Trophoblast cell (in vitro differentiated cells and primary cell): ENCODE data around the gene KLF15.
A peak's percentile ranks its signal among the peaks of the same experiment; 100 is the strongest.

Source experiments
- DNase-seq, 2 donors: peaks; one replicate each; pipeline ENCODE4 v3.0.0-alpha.2; 2016
- H2AFZ ChIP-seq: 2 replicates; pipeline ENCODE4 v1.6.1; 2013; ENCODE audit warnings: low read length, moderate library complexity, mild to moderate bottlenecking; ENCODE audit not compliant: insufficient read depth, poor library complexity
- H2AK5ac ChIP-seq: 2 replicates; pipeline ENCODE4 v1.6.1; 2013; ENCODE audit warnings: mild to moderate bottlenecking, low read length
- H2BK120ac ChIP-seq: 2 replicates; pipeline ENCODE4 v1.6.1; 2013; ENCODE audit warnings: low read length, mild to moderate bottlenecking, moderate library complexity; ENCODE audit not compliant: insufficient read depth, poor library complexity
- H2BK12ac ChIP-seq: 2 replicates; pipeline ENCODE4 v1.6.1; 2013; ENCODE audit warnings: mild to moderate bottlenecking, low read length, moderate library complexity
- H2BK5ac ChIP-seq: 2 replicates; pipeline ENCODE4 v1.6.1; 2013; ENCODE audit warnings: low read length, low read depth, moderate library complexity, mild to moderate bottlenecking; ENCODE audit not compliant: poor library complexity
- H3K14ac ChIP-seq: 2 replicates; pipeline ENCODE4 v1.6.1; 2013; ENCODE audit warnings: mild to moderate bottlenecking, low read length
- H3K18ac ChIP-seq: 2 replicates; pipeline ENCODE4 v1.6.1; 2013; ENCODE audit warnings: mild to moderate bottlenecking, low read length
- H3K23ac ChIP-seq: 2 replicates; pipeline ENCODE4 v1.6.1; 2013; ENCODE audit warnings: low read length
- H3K27ac ChIP-seq: 2 replicates; pipeline ENCODE4 v1.5.1; 2013; ENCODE audit warnings: low read depth, mild to moderate bottlenecking, inconsistent platforms, low read length, moderate library complexity
- H3K27me3 ChIP-seq: 2 replicates; pipeline ENCODE4 v1.6.1; 2013; ENCODE audit warnings: inconsistent platforms, mild to moderate bottlenecking, low read length, moderate library complexity; ENCODE audit not compliant: insufficient read depth
- H3K36me3 ChIP-seq, 2 experiments: 1 replicate in 1 of 2; 2 replicates in 1 of 2; pipeline ENCODE4 v1.6.1; 2013; ENCODE audit warnings: low read length in 2 of 2, mild to moderate bottlenecking in 2 of 2, moderate library complexity in 1 of 2; ENCODE audit not compliant: insufficient read depth in 2 of 2, control insufficient read depth in 1 of 2
- H3K4ac ChIP-seq: 2 replicates; pipeline ENCODE4 v1.6.1; 2013; ENCODE audit warnings: low read depth, mild to moderate bottlenecking, low read length, moderate library complexity
- H3K4me1 ChIP-seq, 2 experiments: 1 replicate in 1 of 2; 2 replicates in 1 of 2; pipeline ENCODE4 v1.6.1; 2013; ENCODE audit warnings: low read length in 2 of 2, mild to moderate bottlenecking in 2 of 2, moderate library complexity in 1 of 2; ENCODE audit not compliant: insufficient read depth in 2 of 2, control insufficient read depth in 1 of 2
- H3K4me2 ChIP-seq: 2 replicates; pipeline ENCODE4 v1.6.1; 2013; ENCODE audit warnings: inconsistent platforms, mild to moderate bottlenecking, low read length, moderate library complexity
- H3K4me3 ChIP-seq: 2 replicates; pipeline ENCODE4 v1.5.1; 2013; ENCODE audit warnings: mild to moderate bottlenecking, low read depth, low read length, inconsistent platforms
- H3K79me1 ChIP-seq: one replicate; pipeline ENCODE4 v1.6.1; 2013; ENCODE audit warnings: low read length
- H3K79me2 ChIP-seq: 2 replicates; pipeline ENCODE4 v1.6.1; 2013; ENCODE audit warnings: low read length, mild to moderate bottlenecking; ENCODE audit not compliant: control insufficient read depth, insufficient read depth, poor library complexity
- H3K9ac ChIP-seq: 2 replicates; pipeline ENCODE4 v1.6.1; 2013; ENCODE audit warnings: mild to moderate bottlenecking, low read length
- H3K9me3 ChIP-seq: 2 replicates; pipeline ENCODE4 v1.6.1; 2013; ENCODE audit warnings: low read depth, mild to moderate bottlenecking, control low read depth, inconsistent platforms, low read length; ENCODE audit not compliant: insufficient read depth
- H4K12ac ChIP-seq: 2 replicates; pipeline ENCODE4 v1.6.1; 2013; ENCODE audit warnings: low read depth, mild to moderate bottlenecking, low read length, moderate library complexity
- H4K8ac ChIP-seq: 2 replicates; pipeline ENCODE4 v1.6.1; 2013; ENCODE audit warnings: low read depth, mild to moderate bottlenecking, low read length, moderate library complexity
- H4K91ac ChIP-seq: one replicate; pipeline ENCODE4 v1.6.1; 2013; ENCODE audit warnings: low read depth, mild to moderate bottlenecking, low read length, moderate library complexity
- WGBS: extraction: QIAGEN DNeasy Blood & Tissue Kit; methylation state at CpG from one replicate; pipeline ENCODE4 v1.1.7; 2013; ENCODE audit warnings: missing lambda C conversion rate; ENCODE audit not compliant: insufficient read length, insufficient coverage; ENCODE audit errors: extremely low coverage; 5-methylcytosine and 5-hydroxymethylcytosine counted together

Gene KLF15

DNA sequence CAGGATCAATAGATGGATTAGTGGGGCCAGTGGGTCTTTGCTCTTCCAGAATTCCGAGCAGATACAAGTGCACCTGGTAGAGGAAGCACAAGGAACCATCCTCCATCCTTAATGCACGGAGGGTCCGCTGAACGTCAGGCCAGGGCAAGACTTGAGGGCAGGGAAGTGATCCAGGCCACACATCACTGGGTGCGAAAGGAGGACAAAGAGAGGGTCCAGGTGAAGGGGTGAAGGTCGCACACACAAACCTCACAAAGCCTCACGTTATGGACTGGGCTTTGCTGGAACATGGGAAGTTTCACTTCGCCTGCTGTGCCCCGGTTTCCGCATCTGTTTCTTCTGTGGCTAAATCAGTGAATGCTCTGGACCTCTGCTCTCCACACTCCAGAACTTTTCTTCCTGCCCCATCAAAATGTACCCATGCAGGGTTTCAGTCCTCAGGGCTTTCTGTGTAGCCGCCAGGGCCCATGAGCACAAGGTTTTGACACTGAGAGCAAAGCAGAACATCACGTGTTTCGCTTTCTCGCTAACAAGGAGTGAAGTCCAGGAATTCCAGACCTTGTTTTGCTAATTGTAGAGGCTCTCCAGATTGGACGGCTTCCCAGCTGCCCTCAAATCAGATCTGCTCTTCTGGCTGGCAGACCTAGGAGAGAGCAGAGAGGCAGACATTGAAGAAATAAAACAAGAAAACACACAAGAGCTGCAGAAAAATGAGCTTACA, 56.3 kb downstream of the KLF15 start:
- H4K12ac ChIP-seq: no peak overlapping the region
- no peaks in the 10 kb centered on the region for H3K79me2 ChIP-seq
- H3K9me3 ChIP-seq: peaks cover 4% of the 10 kb centered on the region
- no peaks in the 10 kb centered on the region for H3K27me3 ChIP-seq
- H3K9ac ChIP-seq: no peak overlapping the region
- no peak overlapping the region for H3K27ac ChIP-seq
- no peaks in the 10 kb centered on the region for H3K79me1 ChIP-seq
- H4K91ac ChIP-seq: no peak overlapping the region
- H2BK120ac ChIP-seq: no peak overlapping the region
- H3K4me1 ChIP-seq: no peaks in the 10 kb centered on the region
- no peak overlapping the region for H3K4ac ChIP-seq
- H2BK5ac ChIP-seq: no peak overlapping the region
- H3K4me3 ChIP-seq: no peak overlapping the region
- no peak overlapping the region for H3K4me2 ChIP-seq
- DNase-seq: peak in 1 of 2 donors; percentile 28
- H2AK5ac ChIP-seq: no peak overlapping the region
- no peak overlapping the region for H3K23ac ChIP-seq
- no peak overlapping the region for H4K8ac ChIP-seq
- H3K14ac ChIP-seq: no peak overlapping the region
- no peak overlapping the region for H2BK12ac ChIP-seq
- no peak overlapping the region for H3K18ac ChIP-seq
- H3K36me3 ChIP-seq: no peaks in the 10 kb centered on the region
- no peak overlapping the region for H2AFZ ChIP-seq
- no CpG with 5 or more reads among the region's 15 CpGs for WGBS

DNA sequence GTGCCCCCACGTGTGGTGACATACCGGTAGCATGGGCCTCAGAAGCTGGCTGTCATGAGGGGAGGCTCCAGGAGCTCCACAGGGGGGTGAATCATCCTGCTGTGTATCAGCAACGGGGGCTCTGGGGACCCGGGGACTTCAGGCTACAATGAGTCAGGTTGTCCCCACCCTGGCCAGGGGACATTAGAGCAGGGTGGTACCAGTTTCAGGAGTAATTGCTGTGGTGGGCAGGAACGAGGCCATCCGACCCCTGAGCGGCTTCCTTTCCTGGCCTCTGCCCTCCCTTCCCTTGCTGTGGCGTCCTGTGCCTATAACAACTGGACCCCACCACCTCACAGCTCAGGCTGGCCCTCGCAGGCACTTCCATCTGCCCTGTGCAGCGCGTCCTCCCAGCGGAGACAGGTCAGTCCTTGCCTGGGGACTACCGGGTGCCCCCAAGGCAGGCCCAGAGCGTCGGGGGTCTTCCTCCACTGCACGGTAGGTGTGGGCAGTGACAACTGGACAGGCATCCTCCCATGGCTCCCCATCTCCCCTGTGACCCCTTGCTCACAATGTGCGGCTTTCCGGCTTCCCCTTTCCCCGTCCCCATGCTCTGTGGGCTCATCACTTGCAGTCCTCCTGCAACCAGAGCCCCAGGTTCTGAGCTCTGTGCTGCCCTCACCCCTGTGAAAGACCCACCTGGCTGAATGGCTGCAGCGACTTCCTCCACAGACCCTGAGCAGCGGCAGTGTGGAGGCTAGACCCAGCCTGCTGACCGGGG, 57.0 kb downstream of the KLF15 start:
- no peak overlapping the region for H3K4me3 ChIP-seq
- H3K18ac ChIP-seq: no peak overlapping the region
- no peak overlapping the region for H4K12ac ChIP-seq
- H3K9me3 ChIP-seq: peaks cover 2% of the 10 kb centered on the region
- no peak overlapping the region for H4K8ac ChIP-seq
- no peak overlapping the region for H2BK120ac ChIP-seq
- no peaks in the 10 kb centered on the region for H3K36me3 ChIP-seq
- no peak overlapping the region for H4K91ac ChIP-seq
- H3K4me2 ChIP-seq: no peak overlapping the region
- H2AFZ ChIP-seq: no peak overlapping the region
- no peak overlapping the region for H2AK5ac ChIP-seq
- no peaks in the 10 kb centered on the region for H3K79me2 ChIP-seq
- H3K14ac ChIP-seq: no peak overlapping the region
- H3K4ac ChIP-seq: no peak overlapping the region
- no peak overlapping the region for H2BK5ac ChIP-seq
- H3K9ac ChIP-seq: no peak overlapping the region
- no peak overlapping the region for H3K23ac ChIP-seq
- H3K27ac ChIP-seq: no peak overlapping the region
- DNase-seq: no peak
- no peaks in the 10 kb centered on the region for H3K79me1 ChIP-seq
- H3K4me1 ChIP-seq: no peaks in the 10 kb centered on the region
- WGBS: no CpG with 5 or more reads among the region's 22 CpGs
- no peak overlapping the region for H2BK12ac ChIP-seq
- no peaks in the 10 kb centered on the region for H3K27me3 ChIP-seq

DNA sequence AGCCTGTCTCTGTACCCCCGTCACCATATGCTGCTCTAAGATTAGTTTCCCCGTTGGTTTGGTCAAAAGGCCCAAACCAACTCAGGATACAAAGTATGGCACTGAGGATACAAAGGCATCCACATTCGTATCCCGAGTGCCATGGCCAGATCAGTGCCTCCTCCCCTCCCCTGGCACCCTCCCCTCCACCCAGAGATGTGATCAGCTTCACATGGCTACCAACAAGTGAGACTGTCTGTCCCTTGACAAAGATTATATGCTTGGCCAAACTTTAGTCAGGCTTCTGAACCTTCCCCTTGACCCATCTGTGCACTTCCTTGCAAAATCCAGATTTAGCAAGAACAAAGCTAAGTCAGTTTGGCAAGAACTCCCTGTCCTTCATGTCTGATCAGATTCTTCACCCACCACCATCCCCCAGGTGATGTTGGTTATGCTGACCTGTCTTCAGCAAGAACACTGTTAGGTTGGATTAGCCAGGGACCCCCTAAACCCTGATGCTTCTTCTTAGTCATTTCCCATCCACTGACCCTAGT, 61.7 kb downstream of the KLF15 start:
- Histone ChIP-seq H2BK120ac (no peak overlapping the region), H3K27ac (no peak overlapping the region), H3K14ac (no peak overlapping the region), H2AK5ac (no peak overlapping the region), H3K4me1 (no peaks in the 10 kb centered on the region), H3K79me1 (no peaks in the 10 kb centered on the region), H4K91ac (no peak overlapping the region), H3K4ac (no peak overlapping the region), H3K27me3 (no peaks in the 10 kb centered on the region), H2BK5ac (no peak overlapping the region), H3K23ac (no peak overlapping the region), H3K4me2 (no peak overlapping the region), H4K12ac (no peak overlapping the region), H4K8ac (no peak overlapping the region), H2AFZ (no peak overlapping the region), H2BK12ac (no peak overlapping the region), H3K4me3 (no peak overlapping the region), H3K79me2 (no peaks in the 10 kb centered on the region), H3K9ac (no peak overlapping the region), H3K9me3 (no peaks in the 10 kb centered on the region), H3K18ac (no peak overlapping the region), H3K36me3 (no peaks in the 10 kb centered on the region)
- DNase-seq: no peak
- WGBS: no CpG with 5 or more reads among the region's 4 CpGs

DNA sequence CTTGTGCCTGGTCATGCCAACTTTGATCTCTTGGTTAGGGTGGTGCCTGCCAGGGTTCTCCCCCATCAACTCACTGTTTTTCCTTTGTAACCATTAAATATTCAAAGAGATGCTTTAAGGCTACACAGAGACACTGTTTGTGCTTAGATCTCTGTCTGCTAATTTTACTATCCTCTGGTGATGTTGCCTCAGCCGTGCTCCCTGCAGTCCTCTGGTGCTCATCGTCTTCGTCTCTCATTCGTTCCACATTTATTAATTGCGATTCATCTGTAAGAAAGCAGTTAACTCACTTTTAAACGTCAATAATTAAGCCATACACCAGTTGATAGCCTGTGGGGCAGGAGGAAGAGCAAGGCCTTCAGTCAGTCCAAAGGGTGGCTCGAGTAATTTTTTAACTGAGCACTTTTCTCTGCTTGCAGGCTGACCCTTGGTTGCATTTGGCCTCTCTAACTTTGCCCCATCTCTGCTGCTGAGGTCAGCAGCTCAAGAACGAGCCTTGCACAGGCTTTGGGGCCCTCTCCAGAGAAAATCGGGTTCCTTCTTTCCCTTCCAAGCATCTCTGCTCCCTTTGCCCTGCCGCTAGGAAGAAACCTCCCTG, 62.9 kb downstream of the KLF15 start:
- H3K4me2 ChIP-seq: no peak overlapping the region
- no peaks in the 10 kb centered on the region for H3K27me3 ChIP-seq
- H4K91ac ChIP-seq: no peak overlapping the region
- no peaks in the 10 kb centered on the region for H3K36me3 ChIP-seq
- H3K4me1 ChIP-seq: no peaks in the 10 kb centered on the region
- no peak overlapping the region for H3K4me3 ChIP-seq
- H4K8ac ChIP-seq: no peak overlapping the region
- H2AFZ ChIP-seq: no peak overlapping the region
- H3K23ac ChIP-seq: no peak overlapping the region
- no peak overlapping the region for H3K4ac ChIP-seq
- H3K79me1 ChIP-seq: no peaks in the 10 kb centered on the region
- no peak overlapping the region for H4K12ac ChIP-seq
- no peak overlapping the region for H3K9ac ChIP-seq
- H3K18ac ChIP-seq: no peak overlapping the region
- no peak for DNase-seq
- H3K14ac ChIP-seq: no peak overlapping the region
- no peak overlapping the region for H2BK12ac ChIP-seq
- no peaks in the 10 kb centered on the region for H3K79me2 ChIP-seq
- no peak overlapping the region for H2BK5ac ChIP-seq
- H2BK120ac ChIP-seq: no peak overlapping the region
- no CpG with 5 or more reads among the region's 10 CpGs for WGBS
- H3K27ac ChIP-seq: no peak overlapping the region
- no peaks in the 10 kb centered on the region for H3K9me3 ChIP-seq
- H2AK5ac ChIP-seq: no peak overlapping the region
